ENCODE measurements around the gene NPAS3.

NPAS3 gene

DNA sequence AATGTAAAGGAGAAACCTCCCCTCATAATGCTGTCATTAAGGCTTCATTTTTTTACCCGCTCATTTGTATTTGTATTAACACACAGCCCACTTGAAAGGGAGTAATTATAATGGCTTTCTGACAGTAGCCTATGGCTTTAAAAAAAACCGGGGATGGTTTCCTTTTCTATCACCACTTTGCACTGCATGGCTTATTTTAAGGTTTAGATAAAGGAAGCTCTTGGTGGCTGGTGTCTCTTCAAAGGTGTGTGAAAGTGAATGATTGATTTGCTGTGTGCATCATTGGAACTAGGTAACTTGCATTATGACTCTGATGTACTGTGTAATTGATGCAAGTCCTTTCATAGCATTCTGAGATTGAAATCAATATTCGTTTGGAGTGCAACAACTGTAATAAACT lies 80.7 kb downstream of the NPAS3 start:
- no peak overlapping the region for H2AFZ ChIP-seq (ENCODE audit: low read length)
- H3K4me2 ChIP-seq (ENCODE audit: low read depth, low read length), result no peak overlapping the region
- H3K9me2 ChIP-seq (replicated peaks; ENCODE audit: insufficient read depth, low read length), result no peaks in the 10 kb centered on the region
- no peak for DNase-seq
- no peaks in the 10 kb centered on the region for H4K20me1 ChIP-seq (ENCODE audit: insufficient read depth, low read length)
- TF ChIP-seq EZH2 (optimal IDR thresholded peaks at IDR 0.05; ENCODE audit: low read depth, low read length), result no peak
- TF ChIP-seq EZH2phosphoT487 (IDR thresholded peaks at IDR 0.05; ENCODE audit: low read length), result no peak
- TF ChIP-seq, protein P1, sequence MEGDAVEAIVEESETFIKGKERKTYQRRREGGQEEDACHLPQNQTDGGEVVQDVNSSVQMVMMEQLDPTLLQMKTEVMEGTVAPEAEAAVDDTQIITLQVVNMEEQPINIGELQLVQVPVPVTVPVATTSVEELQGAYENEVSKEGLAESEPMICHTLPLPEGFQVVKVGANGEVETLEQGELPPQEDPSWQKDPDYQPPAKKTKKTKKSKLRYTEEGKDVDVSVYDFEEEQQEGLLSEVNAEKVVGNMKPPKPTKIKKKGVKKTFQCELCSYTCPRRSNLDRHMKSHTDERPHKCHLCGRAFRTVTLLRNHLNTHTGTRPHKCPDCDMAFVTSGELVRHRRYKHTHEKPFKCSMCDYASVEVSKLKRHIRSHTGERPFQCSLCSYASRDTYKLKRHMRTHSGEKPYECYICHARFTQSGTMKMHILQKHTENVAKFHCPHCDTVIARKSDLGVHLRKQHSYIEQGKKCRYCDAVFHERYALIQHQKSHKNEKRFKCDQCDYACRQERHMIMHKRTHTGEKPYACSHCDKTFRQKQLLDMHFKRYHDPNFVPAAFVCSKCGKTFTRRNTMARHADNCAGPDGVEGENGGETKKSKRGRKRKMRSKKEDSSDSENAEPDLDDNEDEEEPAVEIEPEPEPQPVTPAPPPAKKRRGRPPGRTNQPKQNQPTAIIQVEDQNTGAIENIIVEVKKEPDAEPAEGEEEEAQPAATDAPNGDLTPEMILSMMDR (IDR thresholded peaks at IDR 0.05; ENCODE audit: low read length), result no peak
- H3K27ac ChIP-seq (ENCODE audit: low read length), result no peak overlapping the region
- no peaks in the 10 kb centered on the region for H3K9me3 ChIP-seq (replicated peaks; ENCODE audit: insufficient read depth, low read length)
- H3K27me3 ChIP-seq (replicated peaks; ENCODE audit: insufficient read depth, low read length), result no peaks in the 10 kb centered on the region
- H3F3A ChIP-seq (ENCODE audit: insufficient read depth, low read length), result no peaks in the 10 kb centered on the region
- no peak overlapping the region for H3K9ac ChIP-seq (ENCODE audit: low read length)
- H3K79me2 ChIP-seq (ENCODE audit: low read length), result no peaks in the 10 kb centered on the region
- H3K4me1 ChIP-seq (ENCODE audit: low read length), result no peaks in the 10 kb centered on the region
- no peaks in the 10 kb centered on the region for H3K36me3 ChIP-seq (replicated peaks; ENCODE audit: insufficient read depth, low read length)
- no peak overlapping the region for H3K4me3 ChIP-seq (ENCODE audit: low read length)

DNA sequence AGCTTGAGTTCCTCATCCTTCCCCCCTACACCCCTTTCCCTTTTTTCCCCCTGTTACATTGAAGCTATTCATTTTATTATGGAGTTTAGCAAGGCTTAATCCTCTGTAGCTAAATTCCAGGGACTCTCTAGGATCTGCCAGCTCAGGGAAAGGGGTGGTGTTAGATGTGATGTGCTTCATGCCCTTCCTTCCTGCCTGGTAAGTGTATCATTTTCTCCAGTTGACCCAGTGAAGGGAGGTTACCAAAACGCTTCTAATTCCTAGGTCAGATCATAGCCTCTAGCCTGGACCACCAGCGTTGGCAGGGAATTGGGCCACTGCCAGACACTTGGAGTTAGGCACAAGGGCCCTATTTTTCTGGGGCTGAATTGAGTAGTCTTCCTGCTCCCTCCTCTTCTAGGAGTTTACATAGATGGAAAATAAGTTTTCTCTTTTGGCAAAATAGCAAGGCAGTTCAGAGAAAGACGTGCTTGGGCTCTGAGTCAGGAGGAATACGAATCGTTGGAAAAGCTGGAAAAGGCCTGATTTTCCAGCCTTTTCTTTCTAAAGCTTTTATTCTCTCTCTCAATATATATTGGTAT lies 88.3 kb downstream of the NPAS3 start:
- no peaks in the 10 kb centered on the region for H3K36me3 ChIP-seq (replicated peaks; ENCODE audit: insufficient read depth, low read length)
- H3K4me2 ChIP-seq (ENCODE audit: low read depth, low read length), result no peak overlapping the region
- no peak for DNase-seq
- no peaks in the 10 kb centered on the region for H3K9me2 ChIP-seq (replicated peaks; ENCODE audit: insufficient read depth, low read length)
- TF ChIP-seq, protein P1 (IDR thresholded peaks at IDR 0.05; ENCODE audit: low read length), result no peak
- TF ChIP-seq EZH2 (optimal IDR thresholded peaks at IDR 0.05; ENCODE audit: low read depth, low read length) (no peak), EZH2phosphoT487 (IDR thresholded peaks at IDR 0.05; ENCODE audit: low read length) (no peak)
- H3K79me2 ChIP-seq (ENCODE audit: low read length), result no peaks in the 10 kb centered on the region
- no peak overlapping the region for H3K27ac ChIP-seq (ENCODE audit: low read length)
- H3K27me3 ChIP-seq (replicated peaks; ENCODE audit: insufficient read depth, low read length), result no peaks in the 10 kb centered on the region
- H3K9me3 ChIP-seq (replicated peaks; ENCODE audit: insufficient read depth, low read length), result no peaks in the 10 kb centered on the region
- no peak overlapping the region for H3K4me3 ChIP-seq (ENCODE audit: low read length)
- H3K4me1 ChIP-seq (ENCODE audit: low read length), result no peaks in the 10 kb centered on the region
- H3K9ac ChIP-seq (ENCODE audit: low read length), result no peak overlapping the region
- no peak overlapping the region for H2AFZ ChIP-seq (ENCODE audit: low read length)
- H4K20me1 ChIP-seq (ENCODE audit: insufficient read depth, low read length), result no peaks in the 10 kb centered on the region
- no peaks in the 10 kb centered on the region for H3F3A ChIP-seq (ENCODE audit: insufficient read depth, low read length)

DNA sequence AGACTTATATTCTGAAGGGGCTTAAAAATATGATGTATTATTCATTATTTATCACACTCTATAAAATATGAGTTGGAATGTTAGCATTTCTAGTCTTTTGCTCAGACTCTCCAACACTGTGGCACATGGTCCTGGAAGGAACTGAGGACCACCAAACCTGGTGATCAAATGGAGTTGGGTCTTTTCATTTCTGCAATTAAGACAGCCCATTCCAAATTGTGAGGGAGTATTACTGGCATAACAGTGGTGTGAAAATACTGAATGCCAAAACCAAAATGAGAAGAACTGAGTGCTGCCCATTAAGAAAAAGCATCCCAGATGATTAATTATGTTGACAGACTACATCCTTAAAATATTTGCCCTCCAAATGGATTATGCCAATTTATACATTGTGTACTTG lies 90.8 kb downstream of the NPAS3 start:
- Histone ChIP-seq H3K79me2 (ENCODE audit: low read length) (no peaks in the 10 kb centered on the region), H3K9me3 (replicated peaks; ENCODE audit: insufficient read depth, low read length) (no peaks in the 10 kb centered on the region), H3K4me1 (ENCODE audit: low read length) (no peaks in the 10 kb centered on the region), H3K36me3 (replicated peaks; ENCODE audit: insufficient read depth, low read length) (no peaks in the 10 kb centered on the region), H3K4me3 (ENCODE audit: low read length) (no peak overlapping the region), H3K9ac (ENCODE audit: low read length) (no peak overlapping the region), H2AFZ (ENCODE audit: low read length) (no peak overlapping the region), H3F3A (ENCODE audit: insufficient read depth, low read length) (no peaks in the 10 kb centered on the region), H3K27ac (ENCODE audit: low read length) (no peak overlapping the region), H3K9me2 (replicated peaks; ENCODE audit: insufficient read depth, low read length) (no peaks in the 10 kb centered on the region), H3K4me2 (ENCODE audit: low read depth, low read length) (no peak overlapping the region), H3K27me3 (replicated peaks; ENCODE audit: insufficient read depth, low read length) (no peaks in the 10 kb centered on the region), H4K20me1 (ENCODE audit: insufficient read depth, low read length) (no peaks in the 10 kb centered on the region)
- DNase-seq, result no peak
- TF ChIP-seq EZH2 (optimal IDR thresholded peaks at IDR 0.05; ENCODE audit: low read depth, low read length) (no peak), EZH2phosphoT487 (IDR thresholded peaks at IDR 0.05; ENCODE audit: low read length) (no peak)
- TF ChIP-seq, protein P1 (IDR thresholded peaks at IDR 0.05; ENCODE audit: low read length), result no peak
